Measurements from ENCODE around the gene SLC25A2.
A peak's percentile ranks its signal among the peaks of the same experiment; 100 is the strongest.

SLC25A2 gene

DNA sequence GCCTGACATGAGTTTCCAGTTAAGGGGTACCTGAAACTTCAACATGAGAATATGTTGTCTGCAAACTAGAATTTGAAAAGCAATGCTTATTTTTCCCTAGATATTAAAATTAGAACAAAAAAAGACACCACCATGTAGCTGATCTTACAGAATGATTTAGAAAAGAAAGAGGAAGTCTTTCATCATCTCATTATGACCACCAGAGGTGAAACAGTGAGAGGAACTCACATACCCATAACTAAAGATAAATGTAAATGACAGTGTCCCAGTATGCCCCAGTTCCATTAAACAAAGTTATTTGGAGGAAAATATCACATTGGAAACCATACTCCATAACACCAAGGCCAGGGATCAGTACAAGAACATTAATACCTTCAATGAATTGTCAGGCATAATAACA, 9.9 kb upstream of the SLC25A2 start:
- DNase-seq (ENCODE audit: low spot score): no peak

DNA sequence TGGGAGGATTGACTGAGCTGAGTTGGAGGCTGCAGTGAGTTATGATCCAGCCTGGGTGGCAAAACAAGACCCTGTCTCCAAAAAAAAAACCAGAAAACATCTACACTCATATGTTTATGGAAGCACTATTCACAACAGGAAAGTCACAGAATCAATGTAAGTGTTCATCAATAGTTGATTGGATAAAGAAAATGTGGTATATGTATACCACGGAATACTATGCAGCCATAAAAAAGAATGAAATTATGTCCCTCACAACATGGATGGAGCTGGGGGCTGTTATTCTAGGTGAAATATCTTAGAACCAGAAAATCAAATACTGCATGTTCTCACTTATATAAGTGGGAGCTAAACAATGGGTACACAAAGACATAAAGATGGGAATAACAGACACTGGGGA, 2.8 kb upstream of the SLC25A2 start:
- DNase-seq (ENCODE audit: low spot score): no peak

DNA sequence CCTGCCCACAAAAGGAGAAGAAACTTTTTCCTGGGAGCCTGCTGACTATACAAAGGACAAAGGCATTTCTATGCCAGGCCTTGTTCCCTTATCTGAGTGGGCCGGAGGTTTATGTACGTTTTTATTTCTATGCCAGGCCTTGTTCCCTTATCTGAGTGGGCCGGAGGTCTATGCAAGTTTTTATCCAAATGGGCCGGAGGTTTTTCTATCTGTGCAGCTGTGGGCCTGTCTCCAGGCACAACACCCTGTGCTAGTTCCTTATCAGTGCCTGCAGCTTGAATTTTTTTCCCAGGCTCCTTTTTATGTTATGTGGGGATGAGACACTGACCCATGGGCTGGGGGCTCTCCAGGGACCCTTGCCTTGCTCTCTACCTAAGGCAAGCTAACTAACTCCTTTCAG, 5.5 kb downstream of the SLC25A2 start:
- DNase-seq (ENCODE audit: low spot score): no peak

DNA sequence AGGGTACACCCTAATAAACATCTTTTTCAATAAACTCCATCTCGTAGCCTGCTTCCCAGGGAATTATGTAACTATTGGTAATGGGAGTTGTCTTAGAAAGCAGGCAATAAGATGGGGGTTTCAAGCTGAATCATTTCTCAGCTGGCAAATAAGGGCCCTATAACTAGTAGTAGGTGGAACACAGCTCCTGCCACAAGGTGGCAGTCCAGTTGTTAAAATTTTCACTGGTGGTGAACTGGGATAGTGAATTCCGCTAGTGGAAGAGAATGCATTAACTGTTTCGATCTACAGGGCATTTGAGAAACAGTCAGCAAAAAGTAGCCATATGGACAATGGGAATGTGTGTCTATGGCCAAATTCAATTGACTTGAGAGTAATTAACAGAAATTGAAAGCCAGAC, 30.9 kb downstream of the SLC25A2 start:
- no peak for DNase-seq (ENCODE audit: low spot score)

DNA sequence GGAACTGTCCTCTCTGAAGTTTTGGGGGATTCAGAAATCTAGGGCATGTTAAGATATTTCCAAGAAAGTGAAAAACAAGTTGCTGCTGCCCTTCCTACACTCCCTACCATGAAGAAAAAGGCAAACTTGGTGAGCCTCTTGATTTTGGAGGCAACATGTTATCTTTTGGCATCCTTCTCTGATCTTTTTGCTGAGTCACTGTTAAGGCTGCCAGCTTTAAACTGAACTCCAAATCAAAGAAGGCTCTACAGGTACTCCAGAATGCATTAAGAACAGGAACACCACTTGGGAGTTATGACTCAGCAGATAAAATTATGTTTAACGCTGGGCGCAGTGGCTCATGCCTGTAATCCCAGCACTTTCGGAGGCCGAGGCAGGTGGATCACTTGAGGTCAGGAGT, 34.7 kb downstream of the SLC25A2 start:
- no peak for DNase-seq (ENCODE audit: low spot score)

DNA sequence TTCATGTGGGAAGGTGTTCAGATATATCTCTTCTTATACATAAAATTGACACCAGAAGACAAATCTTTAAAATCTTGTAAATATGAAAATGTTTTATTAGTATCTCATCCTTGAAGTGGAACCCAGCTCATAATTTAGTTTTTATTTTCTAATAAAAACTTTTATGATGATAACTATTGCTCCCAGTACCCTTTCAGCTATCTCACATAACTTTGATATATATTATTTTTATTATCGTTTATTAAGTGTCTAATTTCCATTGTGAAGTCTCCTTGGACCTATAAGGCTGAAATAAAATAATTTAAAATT, 42.7 kb downstream of the SLC25A2 start:
- no peak for DNase-seq (ENCODE audit: low spot score)

DNA sequence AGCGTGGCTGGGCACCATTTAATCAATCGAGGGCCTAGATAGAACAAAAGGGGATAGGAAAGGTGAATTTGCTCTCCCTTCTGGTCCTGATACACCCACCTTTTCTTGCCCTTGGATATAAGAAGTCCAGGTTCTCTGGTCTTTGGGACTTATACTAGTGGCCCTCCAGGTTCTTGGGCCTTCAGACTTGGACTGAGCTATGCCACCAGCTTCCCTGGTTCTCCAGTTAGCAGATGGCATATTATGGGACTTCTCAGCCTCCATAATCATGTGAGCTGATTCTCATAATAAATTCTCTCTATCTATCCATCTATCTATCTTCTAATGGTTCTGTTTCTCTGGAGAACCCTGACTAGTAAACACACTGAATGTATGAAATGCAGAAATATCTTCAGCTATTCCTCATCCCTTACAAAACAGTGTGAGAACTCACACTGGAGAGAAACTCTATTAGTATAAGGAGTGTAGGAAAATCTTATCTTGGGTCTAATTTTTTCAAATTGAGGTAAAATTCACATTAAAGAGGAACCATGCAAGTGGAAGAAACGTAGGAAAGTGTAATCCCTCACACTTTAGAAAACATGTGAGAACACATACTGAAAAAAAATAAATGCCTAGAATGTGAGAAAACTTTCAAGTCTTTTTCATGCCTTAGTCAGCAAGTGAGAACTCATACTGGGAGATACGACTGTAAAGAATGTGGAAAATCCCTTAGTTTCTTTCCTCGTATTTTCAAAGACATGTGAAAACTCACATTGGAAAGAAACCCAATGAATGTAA, 43.2 kb downstream of the SLC25A2 start:
- DNase-seq (ENCODE audit: low spot score): peak; percentile 9

DNA sequence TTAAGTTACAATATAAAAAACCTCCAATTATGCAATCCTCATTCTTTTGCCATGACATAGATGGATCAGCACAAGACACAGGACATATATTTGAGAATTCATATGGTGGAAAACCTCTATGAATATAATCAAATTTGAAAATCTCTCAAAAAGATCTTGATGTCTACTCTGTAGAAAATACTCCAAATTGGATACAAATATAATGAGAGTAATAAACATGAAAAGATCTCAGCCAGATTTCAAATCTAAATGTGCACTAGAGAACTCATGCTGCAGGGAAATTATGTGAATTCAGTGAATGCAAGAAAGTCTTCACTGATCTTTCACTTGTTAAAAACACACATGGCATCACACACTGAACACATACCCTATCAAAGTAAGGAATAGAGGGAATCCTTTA, 44.9 kb downstream of the SLC25A2 start:
- DNase-seq (ENCODE audit: low spot score): no peak

DNA sequence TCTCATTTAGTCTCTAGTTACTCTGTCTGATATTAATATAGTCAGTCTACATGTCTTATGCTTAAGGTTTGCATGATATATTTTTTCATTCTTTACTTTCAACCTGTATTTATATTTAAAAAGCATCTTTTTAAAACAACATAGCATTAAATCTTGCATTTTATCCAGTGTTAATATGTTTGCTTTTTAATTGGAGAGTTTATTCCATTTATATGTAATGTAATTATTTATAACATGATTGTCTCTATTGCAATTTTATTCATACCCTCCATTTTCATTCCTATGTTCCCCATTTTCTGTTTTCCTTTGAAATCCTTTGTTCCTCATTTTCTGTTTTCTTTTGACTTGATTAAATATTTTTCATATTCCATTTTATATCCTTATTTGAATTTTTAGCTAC, 45.4 kb downstream of the SLC25A2 start:
- DNase-seq (ENCODE audit: low spot score): no peak

Measured in SW480 (cell line).